HG03457 (cell line): ENCODE results near the gene PLAAT3.
"Not testable (repeated sequence)": the region's sequence is repeated elsewhere in the genome, so short reads cannot be mapped to it uniquely, and the experiment has no call there.

Experiments
- ATAC-seq: cut with Tn5 transposase; IDR thresholded peaks from one replicate; pipeline ENCODE4 v1.9.1; 2021; ENCODE audit warnings: moderate number of reproducible peaks; ENCODE audit not compliant: unreplicated experiment

Gene PLAAT3

GRCh38 chr11:63614136-63614671 lies at the start of gene PLAAT3:
PLAAT3 (minus strand) TSS chr11:63614433; CDS start chr11:63614014, 419 bp downstream.
- ATAC-seq: no peak

GRCh38 chr11:63663809-63664208 lies 49.6 kb upstream of the PLAAT3 start:
- no peak for ATAC-seq

GRCh38 chr11:63660972-63661371 lies 46.7 kb upstream of the PLAAT3 start:
- no peak for ATAC-seq

GRCh38 chr11:63652671-63653070 lies 38.4 kb upstream of the PLAAT3 start:
- ATAC-seq: no peak

DNA sequence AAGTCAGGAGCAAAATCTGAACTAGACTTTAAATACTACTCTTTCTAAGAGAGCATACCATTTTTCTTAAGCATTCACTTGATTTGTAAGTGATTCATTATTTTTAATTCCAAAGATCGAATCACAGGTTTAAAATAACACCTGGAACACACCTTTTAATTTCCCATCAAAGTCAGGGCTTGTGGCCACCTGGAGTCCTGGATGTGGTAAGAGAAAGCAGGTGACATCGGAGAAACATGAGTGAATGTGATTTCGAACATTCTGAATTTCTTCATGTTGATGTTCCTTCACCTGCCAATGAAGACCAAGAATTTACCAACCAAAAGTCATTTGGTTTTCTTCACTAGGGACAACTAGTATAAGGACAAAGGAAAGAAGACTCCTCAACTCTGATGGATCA lies 29.0 kb upstream of the PLAAT3 start:
- no peak for ATAC-seq

DNA sequence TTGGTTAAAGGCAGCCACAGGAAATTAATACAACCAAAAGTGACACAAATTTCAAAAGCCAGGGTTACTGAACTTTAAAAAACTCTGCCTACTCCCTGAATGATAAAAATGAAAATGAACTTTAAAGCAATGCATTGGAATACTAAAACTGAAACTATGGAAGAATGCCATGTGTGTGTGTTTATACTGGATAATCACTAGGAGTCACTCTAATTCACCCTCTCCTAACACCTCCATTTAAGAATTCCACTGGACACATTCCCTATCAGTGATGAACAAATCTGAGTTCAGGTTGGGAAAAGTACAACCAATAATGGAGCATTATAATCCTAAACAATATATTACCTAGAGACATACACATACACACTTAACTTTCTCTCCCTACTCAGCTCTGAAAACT lies 27.5 kb upstream of the PLAAT3 start:
- no peak for ATAC-seq

DNA sequence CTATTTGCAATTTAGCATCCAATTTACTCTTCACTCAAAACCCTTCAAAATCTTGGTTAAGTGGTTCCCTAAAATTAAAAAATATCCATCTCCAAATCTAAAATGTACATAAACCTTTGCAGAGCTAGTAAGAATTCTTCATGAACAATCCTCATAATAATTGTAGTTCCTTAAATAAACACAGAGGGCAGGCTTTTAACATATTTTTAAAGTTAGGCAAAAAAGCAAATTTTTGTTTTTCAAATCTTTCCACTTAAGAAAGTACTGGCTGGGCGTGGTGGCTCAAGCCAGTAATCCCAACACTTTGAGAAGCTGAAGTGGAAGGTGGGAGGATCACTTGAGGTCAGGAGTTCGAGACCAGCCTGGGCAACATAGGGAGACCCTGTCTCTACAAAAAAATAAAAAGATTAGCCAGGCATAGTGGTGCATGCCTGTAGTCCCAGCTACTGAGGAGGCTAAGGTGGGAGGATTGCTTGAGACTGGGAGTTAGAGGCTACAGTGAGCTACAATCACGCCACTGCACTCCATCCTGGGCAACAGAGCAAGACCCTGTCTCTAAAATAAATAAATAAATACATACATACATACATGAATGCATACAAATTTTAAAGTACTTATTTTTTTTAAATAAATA lies 25.1 kb upstream of the PLAAT3 start:
- ATAC-seq: no peak

DNA sequence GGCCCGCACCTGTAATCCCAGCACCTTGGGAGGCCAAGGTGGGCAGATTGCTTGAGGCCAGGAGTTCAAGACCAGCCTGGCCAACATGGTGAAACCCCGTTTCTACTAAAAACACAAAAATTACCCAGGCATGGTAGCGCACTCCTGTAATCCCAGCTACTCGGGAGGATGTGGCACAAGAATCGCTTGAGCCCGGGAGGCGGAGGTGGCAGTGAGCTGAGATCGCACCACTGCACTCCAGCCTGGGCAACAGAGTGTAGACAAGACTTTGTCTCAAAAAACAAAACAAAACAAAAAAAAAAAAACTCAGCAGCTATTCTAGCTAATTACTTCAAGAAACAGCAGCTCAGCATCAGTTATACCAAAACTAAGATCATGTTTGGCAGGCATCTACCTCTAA lies 24.2 kb upstream of the PLAAT3 start:
- ATAC-seq: not testable (repeated sequence)

- no peak for ATAC-seq
These were observed 21.7 kb upstream of the PLAAT3 start for GRCh38 chr11:63635762-63636465.

GRCh38 chr11:63629426-63629825 lies 15.2 kb upstream of the PLAAT3 start:
- ATAC-seq: no peak

- ATAC-seq: no peak
These were observed 9.4 kb upstream of the PLAAT3 start for GRCh38 chr11:63623513-63624140.

- no peak for ATAC-seq
These were observed 8.1 kb upstream of the PLAAT3 start for GRCh38 chr11:63622323-63622722.

GRCh38 chr11:63621071-63621470 lies 6.8 kb upstream of the PLAAT3 start:
- ATAC-seq: no peak

- no peak for ATAC-seq
These were observed 5.7 kb upstream of the PLAAT3 start for GRCh38 chr11:63619967-63620366.

DNA sequence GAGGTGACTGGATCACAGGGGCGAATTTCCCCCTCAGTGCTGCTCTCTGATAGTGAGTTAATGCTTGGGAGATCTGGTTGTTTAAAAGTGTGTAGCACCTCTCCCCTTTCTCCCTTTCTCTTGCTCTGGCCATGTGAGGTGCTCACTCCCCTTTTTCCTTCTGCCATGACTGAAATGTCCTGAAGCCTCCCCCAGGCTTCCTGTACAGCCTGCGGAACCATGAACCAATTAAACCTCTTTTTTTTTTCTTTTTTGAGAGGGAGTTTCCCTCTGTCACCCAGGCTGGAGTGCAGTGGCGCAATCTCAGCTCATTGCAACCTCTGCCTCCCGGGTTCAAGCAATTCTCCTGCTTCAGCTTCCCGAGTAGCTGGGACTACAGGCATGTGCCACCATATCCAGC lies 3.5 kb upstream of the PLAAT3 start:
- not testable (repeated sequence) for ATAC-seq

GRCh38 chr11:63616953-63617352 lies 2.7 kb upstream of the PLAAT3 start:
- no peak for ATAC-seq

DNA sequence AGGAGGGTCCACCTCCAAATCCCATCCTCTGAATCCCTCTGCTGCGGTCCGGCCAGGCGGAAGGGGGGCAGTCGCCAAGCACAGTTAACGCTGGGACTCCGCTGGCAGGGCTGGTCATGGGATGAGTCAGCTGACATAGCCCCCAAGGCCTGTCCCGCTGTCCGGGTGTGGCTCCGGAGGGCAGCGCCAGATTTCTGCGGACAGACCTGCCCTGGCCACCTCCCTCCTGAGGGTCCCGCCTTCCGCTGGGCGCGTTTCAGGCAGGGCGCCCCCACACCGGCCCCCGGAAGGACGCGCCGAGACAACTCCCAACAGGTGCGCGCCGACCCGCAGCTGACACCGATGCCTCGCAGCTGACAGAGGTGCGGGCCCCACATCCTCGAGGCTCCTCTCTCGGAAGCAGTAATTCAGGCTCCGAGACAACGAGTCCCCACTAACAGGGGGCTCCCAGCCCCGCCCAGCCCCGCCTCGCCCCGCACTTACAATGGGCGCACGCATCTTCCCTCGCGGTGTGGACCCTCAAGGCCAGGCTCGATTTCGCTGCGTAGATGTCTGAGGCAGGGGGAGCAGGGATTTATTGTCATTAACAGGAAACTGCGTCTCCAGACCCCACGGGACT lies 607 bp downstream of the PLAAT3 start:
- ATAC-seq: no peak

DNA sequence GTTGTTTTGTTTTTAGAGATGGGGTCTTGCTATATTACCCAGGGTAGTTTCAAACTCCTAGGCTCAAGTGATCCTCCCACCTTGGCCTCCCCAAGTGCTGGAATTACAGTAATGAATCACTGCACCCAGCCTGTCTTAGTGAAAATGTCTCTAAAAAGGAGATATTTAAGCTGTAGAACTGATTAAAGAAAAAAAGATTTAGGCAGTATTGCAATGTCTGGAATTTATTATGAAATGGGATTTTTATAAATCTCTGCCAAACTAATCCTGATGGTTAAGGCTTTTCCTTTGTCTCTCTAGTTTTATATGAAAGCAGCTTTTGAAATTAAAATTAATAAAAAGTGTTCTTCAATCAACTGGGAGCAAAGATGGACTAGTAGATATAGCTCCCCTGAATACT lies 2.1 kb downstream of the PLAAT3 start:
- ATAC-seq: no peak

DNA sequence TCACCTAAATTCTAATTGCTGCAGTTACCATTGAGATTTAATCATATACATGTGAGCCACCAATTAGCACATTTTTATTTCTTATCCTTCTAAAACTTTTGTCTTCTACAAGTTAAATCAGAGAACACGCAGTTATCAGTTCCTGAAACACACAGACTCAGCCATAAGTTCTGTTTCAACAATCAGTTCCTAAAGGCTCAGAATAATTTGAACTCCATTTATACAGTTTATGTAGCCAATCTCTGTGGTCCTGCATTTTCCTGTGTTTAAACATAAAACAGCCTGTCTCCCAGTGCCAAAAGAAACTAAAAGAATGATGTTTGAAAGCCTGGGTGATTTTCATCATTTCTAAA lies 2.9 kb downstream of the PLAAT3 start:
- no peak for ATAC-seq

GRCh38 chr11:63610604-63611394 lies 3.4 kb downstream of the PLAAT3 start:
- no peak for ATAC-seq
